Amniotic stem cell (primary cell): ENCODE data around the gene RIPOR3.
"Not testable (repeated sequence)": the region's sequence is repeated elsewhere in the genome, so short reads cannot be mapped to it uniquely, and the experiment has no call there.

ENCODE experiments used
- DNase-seq: peaks from one replicate; lab custom pipeline; 2025; lab: John Stamatoyannopoulos, UW

RIPOR3 gene

GRCh38 chr20:50679753-50680104 lies 11.6 kb downstream of the RIPOR3 start:
- no peak for DNase-seq

- no peak for DNase-seq
These were observed 13.0 kb downstream of the RIPOR3 start for GRCh38 chr20:50678169-50678898.

GRCh38 chr20:50676858-50677257 lies 14.5 kb downstream of the RIPOR3 start:
- DNase-seq = no peak

DNA sequence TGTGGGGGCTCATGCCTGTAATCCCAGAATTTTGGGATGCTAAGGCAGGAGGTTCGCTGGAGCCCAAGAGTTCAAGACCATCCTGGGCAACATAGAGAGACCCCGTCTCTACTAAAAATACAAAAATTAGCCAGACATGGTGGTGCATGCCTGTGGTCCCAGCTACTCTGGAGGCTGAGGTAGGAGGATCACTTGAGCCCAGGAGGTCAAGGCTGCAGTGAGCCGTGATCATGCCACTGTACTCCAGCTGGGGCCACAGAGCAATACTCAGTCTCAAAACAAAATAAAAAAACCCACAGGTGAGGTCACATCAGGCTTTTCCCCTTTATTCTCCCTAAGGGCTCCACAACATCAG lies 15.0 kb downstream of the RIPOR3 start:
- not testable (repeated sequence) for DNase-seq

DNA sequence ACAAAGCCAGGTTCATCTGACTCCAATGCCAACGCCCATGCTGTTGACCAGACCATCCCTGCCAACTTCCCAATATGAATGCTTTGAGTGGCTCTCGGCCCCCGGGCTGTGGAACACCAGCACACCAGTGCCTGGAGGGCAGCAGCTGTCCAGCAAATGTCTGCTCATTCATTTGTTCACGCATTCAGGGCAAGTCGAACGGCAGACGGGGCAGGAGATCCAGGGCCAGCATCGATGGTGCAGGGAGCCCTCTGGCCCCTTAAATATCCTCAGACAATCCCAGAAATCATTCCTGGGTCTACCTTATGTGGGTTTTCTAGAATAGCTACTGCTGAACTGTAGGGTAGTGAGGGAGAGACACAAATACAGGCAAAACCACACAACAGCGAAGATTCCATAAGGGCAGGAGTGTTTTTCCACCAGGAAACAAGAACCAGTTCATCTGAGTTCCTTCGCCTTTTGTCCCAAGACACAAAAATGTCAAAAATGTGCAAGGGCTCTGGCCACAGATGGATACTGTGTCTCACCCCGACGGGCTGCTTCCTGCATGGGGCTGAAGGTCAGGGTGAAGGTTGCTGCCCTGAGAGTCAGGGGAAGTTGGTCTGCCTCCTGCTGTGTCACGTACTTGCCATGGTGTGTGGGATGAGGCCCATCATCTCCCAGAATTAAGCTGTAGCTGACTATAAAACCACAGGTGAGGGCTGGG lies 15.5 kb downstream of the RIPOR3 start:
- DNase-seq = no peak

DNA sequence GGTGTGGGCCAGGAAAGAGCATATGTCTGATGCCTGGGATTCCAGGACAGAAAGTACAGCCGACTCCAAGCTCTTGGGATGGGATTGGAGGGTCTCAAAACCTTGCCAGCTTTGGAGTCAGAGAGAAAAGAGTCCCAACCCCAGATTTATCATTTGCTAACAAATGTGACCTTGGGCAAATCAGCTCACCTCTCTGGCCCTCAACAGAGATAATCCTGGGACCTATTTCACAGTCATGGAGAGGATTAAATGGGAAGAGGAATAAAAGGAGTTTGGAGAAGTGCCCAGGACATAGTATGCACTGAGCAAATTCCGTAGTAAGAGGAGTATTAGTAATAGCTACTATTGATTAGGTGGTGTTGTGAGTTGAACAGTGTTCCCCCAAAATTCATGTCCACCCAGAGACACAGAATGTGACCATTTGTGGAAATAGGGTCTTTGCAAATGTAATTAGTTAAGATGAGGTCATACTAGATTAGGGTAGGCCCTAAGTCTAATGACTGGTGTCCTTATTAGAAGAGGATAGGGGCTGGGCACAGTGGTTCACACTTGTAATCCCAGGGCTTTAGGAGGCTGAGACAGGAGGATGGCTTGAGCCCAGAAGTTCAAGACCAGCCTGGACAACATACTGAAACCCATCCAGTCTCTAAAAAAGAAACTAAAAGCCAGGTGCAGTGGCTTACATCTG lies 17.1 kb downstream of the RIPOR3 start:
- no peak for DNase-seq

- DNase-seq = no peak
These were observed 17.7 kb downstream of the RIPOR3 start for GRCh38 chr20:50673466-50674137.

- DNase-seq = no peak
These were observed 18.2 kb downstream of the RIPOR3 start for GRCh38 chr20:50673146-50673465.

DNA sequence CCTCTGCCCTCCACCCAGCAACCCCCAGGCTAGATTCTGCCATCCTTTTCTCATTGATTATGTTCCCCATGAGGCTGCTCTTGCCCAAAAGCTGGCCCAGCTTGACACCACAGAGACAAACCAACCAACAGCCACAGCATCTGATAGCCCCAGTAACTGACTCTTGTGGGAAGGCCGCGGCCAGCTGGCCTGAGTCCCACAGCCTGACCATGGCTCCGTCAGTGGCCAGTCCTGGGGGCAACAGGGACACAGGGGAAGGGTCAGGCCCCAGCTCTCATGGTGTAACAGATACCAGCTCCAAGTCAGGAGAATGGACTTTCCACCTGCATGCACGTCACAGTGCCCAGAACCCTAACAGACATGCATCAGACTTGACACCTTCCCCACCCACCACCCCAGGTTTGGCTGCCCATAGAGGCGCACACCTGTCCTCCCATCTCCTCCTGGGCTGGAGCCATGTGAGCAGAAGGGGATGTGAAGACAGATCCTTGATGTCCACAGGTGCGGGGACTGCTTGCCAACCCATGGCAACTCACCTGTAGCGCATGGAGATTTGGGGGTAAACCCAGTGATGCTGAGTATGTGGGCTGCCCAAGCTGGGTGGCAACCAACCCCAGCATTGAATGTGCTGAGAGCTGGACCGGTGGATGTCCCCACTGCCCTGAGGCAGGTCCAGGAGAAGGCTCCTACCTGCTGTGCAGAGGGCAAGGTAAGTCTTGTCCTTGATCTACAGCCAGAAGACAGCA lies 18.8 kb downstream of the RIPOR3 start:
- no peak for DNase-seq

- DNase-seq = no peak
These were observed 19.7 kb downstream of the RIPOR3 start for GRCh38 chr20:50671626-50672025.

DNA sequence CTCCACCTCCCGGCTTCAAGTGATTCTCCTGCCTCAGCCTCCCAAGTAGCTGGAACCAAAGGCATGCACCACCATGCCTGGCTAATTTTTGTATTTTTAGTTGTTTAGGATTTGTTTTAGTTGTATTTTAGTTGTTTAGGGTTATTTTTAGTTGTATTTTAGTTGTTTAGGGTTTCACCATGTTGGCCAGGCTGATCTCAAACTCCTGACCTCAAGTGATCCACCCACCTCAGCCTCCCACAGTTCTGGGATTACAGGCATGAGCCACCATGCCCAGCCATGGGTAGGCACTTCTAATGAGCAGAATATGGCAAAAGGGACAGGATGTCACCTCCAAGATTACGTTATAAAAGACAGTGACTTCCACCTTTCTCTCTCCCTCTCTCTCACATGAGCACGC lies 20.3 kb downstream of the RIPOR3 start:
- DNase-seq = not testable (repeated sequence)

DNA sequence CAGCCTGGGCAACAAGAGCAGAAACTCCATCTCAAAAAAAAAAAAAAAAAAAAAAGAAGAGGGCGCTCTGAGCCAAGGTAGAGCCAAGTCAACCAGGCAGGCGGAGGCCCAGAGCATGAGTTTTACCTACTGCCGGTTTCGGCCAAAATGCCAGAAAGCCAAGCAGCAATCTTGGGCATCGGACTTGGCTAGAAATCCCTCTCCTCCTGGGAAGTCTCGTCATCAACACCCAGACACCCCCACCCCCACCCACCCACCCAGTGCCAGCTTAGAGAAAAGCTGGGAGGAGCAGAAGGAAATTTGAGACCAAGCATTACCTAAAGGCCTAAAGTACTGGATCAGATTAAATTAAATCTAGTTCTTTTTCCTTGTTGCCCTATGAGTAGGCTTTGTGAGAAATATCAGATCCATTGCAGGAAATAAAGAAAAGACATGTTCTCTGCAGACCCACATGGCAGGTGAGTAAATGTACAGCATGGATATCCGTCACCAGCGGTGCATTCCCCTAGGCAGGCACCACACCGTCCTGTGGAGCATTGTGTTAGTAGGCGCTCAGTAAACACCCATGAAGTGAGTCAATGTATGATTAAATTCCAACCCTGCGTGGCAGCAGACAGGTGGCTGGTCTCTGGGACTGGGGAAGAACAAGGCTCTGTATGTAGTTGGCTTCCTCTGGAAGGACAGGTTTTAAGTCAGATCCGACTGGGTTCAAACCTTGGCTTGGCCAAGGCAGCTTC lies 21.0 kb downstream of the RIPOR3 start:
- no peak for DNase-seq

- DNase-seq = no peak
These were observed 22.5 kb downstream of the RIPOR3 start for GRCh38 chr20:50668798-50669197.

- DNase-seq = no peak
These were observed 23.0 kb downstream of the RIPOR3 start for GRCh38 chr20:50668326-50668725.

GRCh38 chr20:50666709-50667298 lies 24.5 kb downstream of the RIPOR3 start:
- no peak for DNase-seq

DNA sequence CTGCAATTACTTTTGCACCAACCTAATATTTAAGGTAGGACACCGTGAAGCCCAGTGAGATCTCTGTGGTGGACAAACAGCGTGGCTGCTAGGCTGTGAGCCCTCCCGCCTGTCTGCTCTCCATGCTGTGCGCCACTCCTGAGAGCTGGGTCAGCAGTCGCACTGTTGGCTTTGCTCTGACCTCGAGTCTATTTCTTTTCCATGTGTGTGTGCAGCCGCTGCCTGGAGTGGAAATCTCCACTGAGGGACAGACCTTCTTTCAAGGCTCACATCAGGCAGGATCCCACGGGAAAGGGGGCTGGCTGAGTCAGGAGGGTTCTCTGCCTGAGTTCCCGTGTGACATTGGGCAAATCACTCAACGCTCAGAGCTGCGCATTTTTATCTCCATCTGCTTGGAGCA lies 27.1 kb downstream of the RIPOR3 start:
- DNase-seq = no peak

DNA sequence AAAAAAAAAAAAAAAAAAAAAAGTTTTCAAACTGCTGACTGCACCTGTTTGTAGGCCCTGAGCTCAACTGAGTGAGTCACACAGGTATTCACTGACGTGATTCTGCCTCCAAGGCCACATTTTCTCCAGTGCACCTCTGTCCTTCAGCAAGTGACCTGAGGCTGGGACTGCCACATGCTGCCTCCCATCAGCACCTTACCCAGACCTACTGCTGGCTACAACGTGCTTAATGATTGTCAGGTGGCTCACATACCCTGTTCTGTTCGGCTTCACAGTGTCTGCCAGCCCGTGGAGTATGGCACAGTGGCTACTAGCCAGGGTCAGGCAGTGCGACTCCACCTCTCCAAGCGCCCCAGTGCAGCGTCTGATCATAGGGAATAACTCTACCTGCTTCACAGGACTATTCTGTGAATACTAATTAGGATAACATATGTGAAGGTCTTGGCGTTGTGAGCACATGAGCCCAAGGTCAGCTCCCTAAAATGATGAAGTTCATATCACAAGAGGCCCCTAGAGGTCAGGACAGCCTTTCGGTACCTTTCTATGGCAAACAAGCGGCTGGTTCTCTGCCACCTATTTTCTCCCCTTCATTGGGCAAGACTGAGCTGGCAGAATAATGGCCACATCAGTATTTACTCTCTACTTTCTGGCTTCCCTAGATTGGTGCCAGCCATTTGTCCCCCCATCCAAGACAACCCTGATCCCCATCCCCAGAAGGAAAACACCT lies 28.1 kb downstream of the RIPOR3 start:
- no peak for DNase-seq

- no peak for DNase-seq
These were observed 31.2 kb downstream of the RIPOR3 start for GRCh38 chr20:50659975-50660670.

DNA sequence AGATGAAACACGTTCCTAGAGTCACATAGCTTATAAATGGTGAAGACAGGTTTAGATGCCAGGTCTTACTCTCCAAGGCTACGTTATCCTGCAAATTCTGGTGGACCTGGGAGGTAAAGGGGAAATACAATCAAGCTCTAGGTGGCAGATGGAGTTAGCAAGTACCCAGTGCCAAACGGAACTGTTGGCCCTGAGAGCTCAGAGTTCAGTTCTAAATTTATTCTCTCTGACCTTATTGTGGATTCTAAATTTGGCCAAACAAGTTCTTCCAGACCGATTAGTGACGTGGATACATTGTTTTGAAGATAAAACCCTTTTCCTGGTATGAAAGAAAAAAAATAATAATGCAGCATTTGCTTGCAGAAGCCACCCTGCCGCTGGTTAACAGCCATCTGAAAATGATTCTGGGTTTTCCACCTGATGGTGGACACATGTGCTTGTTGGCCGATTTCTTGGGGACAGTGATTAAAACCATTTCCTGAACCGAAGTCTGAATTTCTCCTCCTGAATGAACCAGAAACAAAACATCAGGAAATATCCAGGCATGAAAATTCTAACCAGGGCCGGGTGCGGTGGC lies 32.5 kb downstream of the RIPOR3 start:
- DNase-seq = no peak
